ENCODE data around the gene TFEC. TPM values are rescaled to one million over a fixed set of nuclear protein-coding genes. Genes with fewer than 3 reads are reported as not detected.

Gene TFEC
- total RNA-seq, 2 donors from 2014 or later: 0.05 to 0.22 TPM

GRCh38 chr7:115971506-115971905, 59.1 kb downstream of the TFEC start:
- no peaks in the 10 kb centered on the region for H3K4me1 Mint-ChIP-seq
- ATAC-seq (replicated peaks): no peak
- H3K36me3 Mint-ChIP-seq (ENCODE audit: low read depth): no peaks in the 10 kb centered on the region
- no peaks in the 10 kb centered on the region for H3K9me3 Mint-ChIP-seq
- no peak overlapping the region for H3K27ac Mint-ChIP-seq
- H3K4me3 Mint-ChIP-seq: no peak overlapping the region
- peaks cover 3% of the 10 kb centered on the region for H3K27me3 Mint-ChIP-seq

GRCh38 chr7:115968596-115968995, 62.0 kb downstream of the TFEC start:
- Mint-ChIP-seq H3K27me3 (no peaks in the 10 kb centered on the region), H3K27ac (no peak overlapping the region), H3K9me3 (no peaks in the 10 kb centered on the region), H3K4me3 (no peak overlapping the region), H3K4me1 (no peaks in the 10 kb centered on the region), H3K36me3 (ENCODE audit: low read depth) (no peaks in the 10 kb centered on the region)
- ATAC-seq (replicated peaks): no peak

- Mint-ChIP-seq H3K4me1 (no peaks in the 10 kb centered on the region), H3K27ac (no peak overlapping the region), H3K9me3 (no peaks in the 10 kb centered on the region), H3K4me3 (no peak overlapping the region), H3K27me3 (no peaks in the 10 kb centered on the region), H3K36me3 (ENCODE audit: low read depth) (no peaks in the 10 kb centered on the region)
- ATAC-seq (replicated peaks): no peak
These were observed 62.4 kb downstream of the TFEC start for GRCh38 chr7:115968171-115968570.

- Mint-ChIP-seq H3K27me3 (no peaks in the 10 kb centered on the region), H3K27ac (no peak overlapping the region), H3K36me3 (ENCODE audit: low read depth) (no peaks in the 10 kb centered on the region), H3K4me1 (no peaks in the 10 kb centered on the region), H3K9me3 (no peaks in the 10 kb centered on the region), H3K4me3 (no peak overlapping the region)
- ATAC-seq (replicated peaks): no peak
These were observed 64.6 kb downstream of the TFEC start for GRCh38 chr7:115965796-115966475.

- Mint-ChIP-seq H3K4me1 (no peaks in the 10 kb centered on the region), H3K27ac (no peak overlapping the region), H3K4me3 (no peak overlapping the region), H3K9me3 (no peaks in the 10 kb centered on the region), H3K36me3 (ENCODE audit: low read depth) (no peaks in the 10 kb centered on the region), H3K27me3 (no peaks in the 10 kb centered on the region)
- ATAC-seq (replicated peaks): no peak
These were observed 65.3 kb downstream of the TFEC start for GRCh38 chr7:115965236-115965635.

GRCh38 chr7:115964799-115965198, 65.8 kb downstream of the TFEC start:
- no peaks in the 10 kb centered on the region for H3K27me3 Mint-ChIP-seq
- no peak overlapping the region for H3K4me3 Mint-ChIP-seq
- no peaks in the 10 kb centered on the region for H3K4me1 Mint-ChIP-seq
- H3K36me3 Mint-ChIP-seq (ENCODE audit: low read depth): no peaks in the 10 kb centered on the region
- H3K27ac Mint-ChIP-seq: no peak overlapping the region
- no peak for ATAC-seq (replicated peaks)
- H3K9me3 Mint-ChIP-seq: no peaks in the 10 kb centered on the region

GRCh38 chr7:115962340-115962739, 68.2 kb downstream of the TFEC start:
- Mint-ChIP-seq H3K27ac (no peak overlapping the region), H3K4me1 (no peaks in the 10 kb centered on the region), H3K36me3 (ENCODE audit: low read depth) (no peaks in the 10 kb centered on the region), H3K4me3 (no peak overlapping the region), H3K27me3 (no peaks in the 10 kb centered on the region), H3K9me3 (no peaks in the 10 kb centered on the region)
- ATAC-seq (replicated peaks): no peak

- Mint-ChIP-seq H3K27me3 (no peaks in the 10 kb centered on the region), H3K36me3 (ENCODE audit: low read depth) (no peaks in the 10 kb centered on the region), H3K4me1 (no peaks in the 10 kb centered on the region), H3K27ac (no peak overlapping the region), H3K4me3 (no peak overlapping the region), H3K9me3 (no peaks in the 10 kb centered on the region)
- no peak for ATAC-seq (replicated peaks)
These were observed 76.8 kb downstream of the TFEC start for GRCh38 chr7:115953592-115954255.

- no peak for ATAC-seq (replicated peaks)
- Mint-ChIP-seq H3K27me3 (no peaks in the 10 kb centered on the region), H3K4me1 (no peaks in the 10 kb centered on the region), H3K27ac (no peak overlapping the region), H3K36me3 (ENCODE audit: low read depth) (no peaks in the 10 kb centered on the region), H3K9me3 (no peaks in the 10 kb centered on the region), H3K4me3 (no peak overlapping the region)
These were observed 77.7 kb downstream of the TFEC start for GRCh38 chr7:115952832-115953231.

GRCh38 chr7:115951547-115951946, 79.0 kb downstream of the TFEC start:
- Mint-ChIP-seq H3K27me3 (no peaks in the 10 kb centered on the region), H3K27ac (no peak overlapping the region), H3K4me3 (no peak overlapping the region), H3K36me3 (ENCODE audit: low read depth) (no peaks in the 10 kb centered on the region), H3K9me3 (no peaks in the 10 kb centered on the region), H3K4me1 (no peaks in the 10 kb centered on the region)
- ATAC-seq (replicated peaks): no peak

- H3K36me3 Mint-ChIP-seq (ENCODE audit: low read depth): no peaks in the 10 kb centered on the region
- ATAC-seq (replicated peaks): no peak
These were observed 88.8 kb downstream of the TFEC start for GRCh38 chr7:115941703-115942268.

GRCh38 chr7:115940460-115941060, 90.0 kb downstream of the TFEC start:
- Mint-ChIP-seq H3K27ac (no peak overlapping the region), H3K36me3 (ENCODE audit: low read depth) (no peaks in the 10 kb centered on the region), H3K4me1 (no peaks in the 10 kb centered on the region), H3K9me3 (no peaks in the 10 kb centered on the region), H3K4me3 (no peak overlapping the region), H3K27me3 (no peaks in the 10 kb centered on the region)
- ATAC-seq (replicated peaks): no peak

More at GRCh38 chr7:115941703-115942268, 88.8 kb downstream of the TFEC start:
- no peaks in the 10 kb centered on the region for H3K4me1 Mint-ChIP-seq
- H3K4me3 Mint-ChIP-seq: no peak overlapping the region
- H3K9me3 Mint-ChIP-seq: no peaks in the 10 kb centered on the region
- no peaks in the 10 kb centered on the region for H3K27me3 Mint-ChIP-seq
- H3K27ac Mint-ChIP-seq: no peak overlapping the region

GRCh38 chr7:115937960-115938359, 92.6 kb downstream of the TFEC start:
- no peaks in the 10 kb centered on the region for H3K27me3 Mint-ChIP-seq
- no peaks in the 10 kb centered on the region for H3K9me3 Mint-ChIP-seq
- no peak overlapping the region for H3K4me3 Mint-ChIP-seq
- no peak for ATAC-seq (replicated peaks)
- no peaks in the 10 kb centered on the region for H3K4me1 Mint-ChIP-seq
- no peak overlapping the region for H3K27ac Mint-ChIP-seq
- H3K36me3 Mint-ChIP-seq (ENCODE audit: low read depth): no peaks in the 10 kb centered on the region

GRCh38 chr7:115933471-115933870, 97.1 kb downstream of the TFEC start:
- H3K9me3 Mint-ChIP-seq: no peaks in the 10 kb centered on the region
- ATAC-seq (replicated peaks): no peak
- H3K27ac Mint-ChIP-seq: no peak overlapping the region

GRCh38 chr7:115932880-115933279, 97.7 kb downstream of the TFEC start:
- H3K27me3 Mint-ChIP-seq: no peaks in the 10 kb centered on the region
- no peaks in the 10 kb centered on the region for H3K36me3 Mint-ChIP-seq (ENCODE audit: low read depth)
- H3K4me1 Mint-ChIP-seq: no peaks in the 10 kb centered on the region
- H3K9me3 Mint-ChIP-seq: no peaks in the 10 kb centered on the region
- no peak for ATAC-seq (replicated peaks)
- H3K27ac Mint-ChIP-seq: no peak overlapping the region
- H3K4me3 Mint-ChIP-seq: no peak overlapping the region

More at GRCh38 chr7:115933471-115933870, 97.1 kb downstream of the TFEC start:
- no peaks in the 10 kb centered on the region for H3K36me3 Mint-ChIP-seq (ENCODE audit: low read depth)
- H3K4me3 Mint-ChIP-seq: no peak overlapping the region
- H3K27me3 Mint-ChIP-seq: no peaks in the 10 kb centered on the region
- H3K4me1 Mint-ChIP-seq: no peaks in the 10 kb centered on the region
